ENCODE results near the gene DPP6.

Gene DPP6

DNA sequence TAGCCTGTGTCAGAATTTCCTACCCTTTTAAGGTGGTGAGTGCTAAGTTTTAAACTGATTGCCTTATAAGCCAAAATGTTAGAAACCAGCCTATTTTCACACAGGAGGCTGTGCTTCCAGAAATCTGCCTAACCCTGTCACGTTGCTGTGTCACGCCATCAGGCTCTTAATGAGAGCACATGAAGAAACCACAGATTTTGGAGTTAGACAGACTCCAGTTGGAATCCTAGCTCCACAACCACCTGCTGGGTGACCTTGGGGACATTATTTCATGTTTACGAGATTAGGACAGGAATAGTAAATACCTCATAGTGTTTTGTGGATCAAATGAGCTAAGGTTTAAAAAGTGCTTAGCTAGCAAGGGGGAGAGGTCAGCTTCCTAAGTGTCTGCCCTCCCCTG, 321.8 kb downstream of the DPP6 start:
- TF ChIP-seq FOXM1 (IDR thresholded peaks at IDR 0.05; ENCODE audit: borderline replicate concordance) = no peak
- no peak for TF ChIP-seq PKNOX1 (IDR thresholded peaks at IDR 0.05)
- no peak for TF ChIP-seq CTBP1 (IDR thresholded peaks at IDR 0.05; ENCODE audit: borderline replicate concordance)
- no peak for TF ChIP-seq L3MBTL2 (conservative IDR thresholded peaks at IDR 0.05)
- TF ChIP-seq LEF1 (IDR thresholded peaks at IDR 0.05; ENCODE audit: borderline replicate concordance) = no peak
- no peak for TF ChIP-seq ARNT (IDR thresholded peaks at IDR 0.05)
- no peak for TF ChIP-seq BHLHE40 (IDR thresholded peaks at IDR 0.05; ENCODE audit: borderline replicate concordance)
- DNase-seq (ENCODE audit: extremely low spot score) = no peak
- CTCF ChIA-PET = no interaction called here
- POLR2A ChIA-PET = no interaction called here

- TF ChIP-seq HDGF (IDR thresholded peaks at IDR 0.05; ENCODE audit: borderline replicate concordance) (no peak), LEF1 (IDR thresholded peaks at IDR 0.05; ENCODE audit: borderline replicate concordance) (no peak), L3MBTL2 (conservative IDR thresholded peaks at IDR 0.05) (no peak), CTBP1 (IDR thresholded peaks at IDR 0.05; ENCODE audit: borderline replicate concordance) (no peak), FOXM1 (IDR thresholded peaks at IDR 0.05; ENCODE audit: borderline replicate concordance) (no peak), FOXA1 (IDR thresholded peaks at IDR 0.05) (no peak), ARNT (IDR thresholded peaks at IDR 0.05) (no peak), NFRKB (IDR thresholded peaks at IDR 0.05) (no peak), ZNF384 (IDR thresholded peaks at IDR 0.05) (no peak), ELF4 (IDR thresholded peaks at IDR 0.05) (no peak), SUZ12 (IDR thresholded peaks at IDR 0.05) (no peak)
- POLR2A ChIA-PET = no interaction called here
Observed at GRCh38 chr7:154375956-154376355, 323.8 kb downstream of the DPP6 start.

GRCh38 chr7:154380771-154381170, 328.6 kb downstream of the DPP6 start:
- no peak for DNase-seq (ENCODE audit: extremely low spot score)
- ChIA-PET POLR2A (no interaction called here), CTCF (no interaction called here)
- TF ChIP-seq SP1 (IDR thresholded peaks at IDR 0.05) (no peak), CTBP1 (IDR thresholded peaks at IDR 0.05; ENCODE audit: borderline replicate concordance) (no peak), FOXM1 (IDR thresholded peaks at IDR 0.05; ENCODE audit: borderline replicate concordance) (no peak), LEF1 (IDR thresholded peaks at IDR 0.05; ENCODE audit: borderline replicate concordance) (no peak), NFRKB (IDR thresholded peaks at IDR 0.05) (no peak), HDGF (IDR thresholded peaks at IDR 0.05; ENCODE audit: borderline replicate concordance) (no peak), ELF4 (IDR thresholded peaks at IDR 0.05) (no peak), PKNOX1 (IDR thresholded peaks at IDR 0.05) (no peak), TARDBP (IDR thresholded peaks at IDR 0.05) (no peak), ZNF384 (IDR thresholded peaks at IDR 0.05) (no peak), FOXA1 (IDR thresholded peaks at IDR 0.05) (no peak), L3MBTL2 (conservative IDR thresholded peaks at IDR 0.05) (no peak), FOXK2 (IDR thresholded peaks at IDR 0.05) (no peak), ARNT (IDR thresholded peaks at IDR 0.05) (no peak)

More at GRCh38 chr7:154375956-154376355, 323.8 kb downstream of the DPP6 start:
- no peak for DNase-seq (ENCODE audit: extremely low spot score)
- CTCF ChIA-PET = no interaction called here

- CTCF ChIA-PET = no interaction called here
- no peak for DNase-seq (ENCODE audit: extremely low spot score)
- TF ChIP-seq BHLHE40 (IDR thresholded peaks at IDR 0.05; ENCODE audit: borderline replicate concordance) (no peak), SP1 (IDR thresholded peaks at IDR 0.05) (no peak), FOXK2 (IDR thresholded peaks at IDR 0.05) (no peak), FOXM1 (IDR thresholded peaks at IDR 0.05; ENCODE audit: borderline replicate concordance) (no peak), FOXA1 (IDR thresholded peaks at IDR 0.05) (no peak), L3MBTL2 (conservative IDR thresholded peaks at IDR 0.05) (no peak)
- POLR2A ChIA-PET = no interaction called here
Observed at GRCh38 chr7:154383045-154383444, 330.8 kb downstream of the DPP6 start.

DNA sequence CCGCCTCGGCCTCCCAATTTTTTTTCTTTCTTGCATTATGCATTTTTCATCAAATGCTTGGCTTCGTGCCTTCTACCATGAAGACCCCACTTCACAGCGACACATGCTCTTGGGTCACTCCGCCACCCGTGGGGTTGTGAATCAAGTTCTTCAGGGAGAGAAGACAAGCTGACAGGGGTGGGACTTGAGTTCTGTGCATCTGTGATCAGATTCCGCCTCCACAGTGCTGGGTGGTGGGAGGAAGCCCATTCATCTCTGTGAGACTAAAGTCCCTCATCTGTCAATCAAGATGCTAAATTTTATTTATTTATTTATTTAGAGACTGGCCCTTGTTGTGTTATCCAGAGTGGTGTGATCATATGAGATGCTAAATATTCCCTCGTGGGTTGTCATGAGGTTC, 333.0 kb downstream of the DPP6 start:
- CTCF ChIA-PET = no interaction called here
- TF ChIP-seq FOXK2 (IDR thresholded peaks at IDR 0.05) = no peak
- TF ChIP-seq SP1 (IDR thresholded peaks at IDR 0.05) = no peak
- TF ChIP-seq BHLHE40 (IDR thresholded peaks at IDR 0.05; ENCODE audit: borderline replicate concordance) = no peak
- no peak for TF ChIP-seq ARNT (IDR thresholded peaks at IDR 0.05)
- TF ChIP-seq ELF4 (IDR thresholded peaks at IDR 0.05) = no peak
- TF ChIP-seq SUZ12 (IDR thresholded peaks at IDR 0.05) = no peak
- TF ChIP-seq TARDBP (IDR thresholded peaks at IDR 0.05) = no peak
- TF ChIP-seq PKNOX1 (IDR thresholded peaks at IDR 0.05) = no peak
- TF ChIP-seq FOXM1 (IDR thresholded peaks at IDR 0.05; ENCODE audit: borderline replicate concordance) = no peak
- no peak for TF ChIP-seq L3MBTL2 (conservative IDR thresholded peaks at IDR 0.05)
- no peak for TF ChIP-seq NFRKB (IDR thresholded peaks at IDR 0.05)
- TF ChIP-seq ZNF384 (IDR thresholded peaks at IDR 0.05) = no peak
- TF ChIP-seq CTBP1 (IDR thresholded peaks at IDR 0.05; ENCODE audit: borderline replicate concordance) = no peak
- POLR2A ChIA-PET = no interaction called here
- no peak for DNase-seq (ENCODE audit: extremely low spot score)

- CTCF ChIA-PET = no interaction called here
- TF ChIP-seq LEF1 (IDR thresholded peaks at IDR 0.05; ENCODE audit: borderline replicate concordance) (no peak), ZNF384 (IDR thresholded peaks at IDR 0.05) (no peak)
- DNase-seq (ENCODE audit: extremely low spot score) = no peak
- POLR2A ChIA-PET = no interaction called here
Observed at GRCh38 chr7:154387252-154387651, 335.1 kb downstream of the DPP6 start.

DNA sequence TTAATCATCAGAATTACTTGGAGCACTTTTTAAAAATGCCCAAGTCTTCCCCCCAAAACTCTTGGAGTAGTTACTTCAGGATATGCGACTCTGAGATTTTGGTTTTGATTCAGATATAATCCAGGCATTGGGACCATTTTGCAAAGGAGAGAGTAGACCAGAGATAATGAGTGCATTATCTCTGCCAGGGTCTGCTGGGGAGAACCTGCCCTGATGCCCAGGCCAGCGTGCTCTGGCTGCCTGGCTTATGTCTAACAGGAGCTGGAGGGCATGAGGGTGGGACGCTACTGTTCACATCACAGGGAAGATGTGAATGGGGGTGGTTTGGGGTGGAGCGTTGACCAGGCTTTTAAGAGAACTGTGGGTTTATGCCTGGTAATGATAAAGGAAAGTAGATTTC, 336.2 kb downstream of the DPP6 start:
- POLR2A ChIA-PET = no interaction called here
- CTCF ChIA-PET = interaction anchor here (0.7 kb wide), 1 partner anchor 322 kb away, joined by 4 read pairs; no protein-coding TSS in a partner anchor
- no peak for DNase-seq (ENCODE audit: extremely low spot score)
- TF ChIP-seq LEF1 (IDR thresholded peaks at IDR 0.05; ENCODE audit: borderline replicate concordance) = no peak
- no peak for TF ChIP-seq FOXA1 (IDR thresholded peaks at IDR 0.05)
- TF ChIP-seq CTBP1 (IDR thresholded peaks at IDR 0.05; ENCODE audit: borderline replicate concordance) = no peak
- no peak for TF ChIP-seq L3MBTL2 (conservative IDR thresholded peaks at IDR 0.05)
- no peak for TF ChIP-seq ELF4 (IDR thresholded peaks at IDR 0.05)
- no peak for TF ChIP-seq FOXM1 (IDR thresholded peaks at IDR 0.05; ENCODE audit: borderline replicate concordance)
- no peak for TF ChIP-seq PKNOX1 (IDR thresholded peaks at IDR 0.05)
- no peak for TF ChIP-seq HDGF (IDR thresholded peaks at IDR 0.05; ENCODE audit: borderline replicate concordance)
- TF ChIP-seq ZNF384 (IDR thresholded peaks at IDR 0.05) = no peak
- no peak for TF ChIP-seq FOXK2 (IDR thresholded peaks at IDR 0.05)
- TF ChIP-seq BHLHE40 (IDR thresholded peaks at IDR 0.05; ENCODE audit: borderline replicate concordance) = no peak
- no peak for TF ChIP-seq NFRKB (IDR thresholded peaks at IDR 0.05)
- TF ChIP-seq SP1 (IDR thresholded peaks at IDR 0.05) = no peak
- TF ChIP-seq TARDBP (IDR thresholded peaks at IDR 0.05) = no peak
- no peak for TF ChIP-seq SUZ12 (IDR thresholded peaks at IDR 0.05)
- TF ChIP-seq ARNT (IDR thresholded peaks at IDR 0.05) = no peak

Data from HEK293T (cell line).